ENCODE results near the gene ATXN1L.
"Not testable (repeated sequence)": the region's sequence is repeated elsewhere in the genome, so short reads cannot be mapped to it uniquely, and the experiment has no call there.

The ATXN1L gene

DNA sequence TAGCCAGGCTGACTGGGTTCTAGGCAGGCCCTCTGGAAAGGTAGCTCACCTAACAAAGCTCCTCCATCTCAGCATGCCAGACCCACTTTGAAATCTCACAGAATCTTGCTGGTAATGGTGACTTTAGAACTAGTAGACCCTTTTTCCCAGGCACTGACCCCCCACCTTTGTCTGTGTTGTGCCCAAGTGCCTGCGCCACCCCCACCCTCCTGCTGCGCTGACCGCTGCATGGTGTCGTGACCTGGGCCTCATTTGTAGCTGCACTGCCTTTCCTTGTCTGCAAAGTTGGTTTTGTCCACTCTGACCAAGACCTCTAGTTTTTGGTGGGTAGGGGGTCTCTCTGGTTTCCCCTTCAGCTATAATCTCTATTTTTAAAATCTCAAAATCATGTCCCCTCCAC lies 6.8 kb downstream of the ATXN1L start:
- no peak for DNase-seq

DNA sequence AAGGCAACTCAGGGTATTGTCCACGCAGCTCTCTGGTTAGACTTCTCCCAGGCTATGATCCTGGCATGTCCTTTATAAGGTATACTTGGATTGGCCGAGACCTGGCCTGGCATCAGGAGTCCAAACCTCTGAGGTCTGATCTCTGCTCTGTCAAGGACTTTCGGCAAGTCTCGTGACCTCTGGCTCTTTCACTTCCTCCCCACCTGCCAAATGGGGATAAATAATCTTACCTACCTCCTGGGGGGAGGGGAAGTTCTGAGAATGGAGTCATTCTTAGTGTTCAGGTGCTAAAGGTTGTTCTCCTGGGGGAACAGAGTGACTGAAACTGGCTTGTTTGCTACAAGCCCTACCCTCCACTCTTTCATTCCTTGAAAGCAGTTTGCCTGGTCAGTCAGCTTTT lies 7.6 kb downstream of the ATXN1L start:
- DNase-seq = no peak

DNA sequence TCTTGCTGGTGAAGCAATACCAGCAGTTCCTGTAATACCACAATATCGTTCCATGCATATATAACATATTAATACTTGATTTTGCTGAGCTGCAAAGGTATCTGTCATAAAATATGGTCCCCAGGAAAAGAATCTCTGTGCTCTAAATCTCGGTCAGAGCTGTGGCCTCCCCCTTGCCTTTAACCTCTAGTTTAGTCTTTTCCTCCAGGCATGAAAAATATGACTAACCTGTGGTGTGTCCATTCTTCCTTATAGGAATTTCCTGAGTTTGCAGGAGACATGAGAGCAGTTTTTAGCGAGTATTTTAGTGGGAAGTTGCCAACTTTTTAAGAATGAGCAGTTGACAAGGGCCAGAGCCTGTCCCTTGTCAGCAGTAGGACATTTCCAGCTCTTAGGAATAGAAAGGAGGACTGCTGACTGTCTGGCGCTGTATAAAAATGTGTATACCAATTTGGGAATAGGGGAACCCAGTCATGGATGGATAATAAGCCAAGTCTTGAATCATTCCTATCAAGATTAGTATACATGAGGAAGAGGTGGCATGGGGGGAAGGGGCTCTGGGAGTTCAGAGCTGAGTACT lies 8.7 kb downstream of the ATXN1L start:
- DNase-seq = no peak

DNA sequence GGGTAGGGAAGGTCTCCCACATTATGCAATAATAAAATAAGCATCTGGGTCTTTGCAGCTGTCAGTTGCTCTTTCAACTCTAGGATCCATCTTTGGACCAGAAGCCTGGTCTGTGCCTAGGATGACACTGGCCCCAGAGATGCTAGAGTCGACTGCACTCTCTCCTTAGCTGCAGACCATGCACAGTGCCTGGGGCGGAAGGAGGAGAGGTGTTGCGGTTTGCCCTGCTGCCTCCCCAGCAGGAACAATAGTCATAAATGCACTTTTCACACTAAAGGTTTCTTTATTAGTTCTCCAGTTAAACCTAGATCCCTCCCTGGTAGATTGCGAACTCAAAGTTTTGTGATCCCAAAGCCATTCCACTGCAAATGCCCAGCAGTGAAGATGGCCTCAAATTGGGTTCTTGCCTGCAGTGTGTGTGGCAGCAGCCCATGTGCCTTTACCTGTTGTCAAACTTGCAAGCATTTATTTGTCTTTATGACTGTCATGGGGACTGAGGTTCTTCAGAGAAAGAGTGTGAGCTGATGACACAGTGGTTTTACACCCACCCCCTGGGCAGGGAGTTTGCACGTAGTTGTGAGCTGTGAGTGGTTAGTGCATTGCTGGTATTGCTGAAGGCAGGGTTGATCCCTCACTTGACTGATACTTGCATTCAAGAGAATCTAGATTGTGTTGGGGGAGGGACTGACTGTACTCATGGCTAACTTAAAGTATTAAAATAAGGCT lies 10.3 kb downstream of the ATXN1L start:
- DNase-seq = no peak

DNA sequence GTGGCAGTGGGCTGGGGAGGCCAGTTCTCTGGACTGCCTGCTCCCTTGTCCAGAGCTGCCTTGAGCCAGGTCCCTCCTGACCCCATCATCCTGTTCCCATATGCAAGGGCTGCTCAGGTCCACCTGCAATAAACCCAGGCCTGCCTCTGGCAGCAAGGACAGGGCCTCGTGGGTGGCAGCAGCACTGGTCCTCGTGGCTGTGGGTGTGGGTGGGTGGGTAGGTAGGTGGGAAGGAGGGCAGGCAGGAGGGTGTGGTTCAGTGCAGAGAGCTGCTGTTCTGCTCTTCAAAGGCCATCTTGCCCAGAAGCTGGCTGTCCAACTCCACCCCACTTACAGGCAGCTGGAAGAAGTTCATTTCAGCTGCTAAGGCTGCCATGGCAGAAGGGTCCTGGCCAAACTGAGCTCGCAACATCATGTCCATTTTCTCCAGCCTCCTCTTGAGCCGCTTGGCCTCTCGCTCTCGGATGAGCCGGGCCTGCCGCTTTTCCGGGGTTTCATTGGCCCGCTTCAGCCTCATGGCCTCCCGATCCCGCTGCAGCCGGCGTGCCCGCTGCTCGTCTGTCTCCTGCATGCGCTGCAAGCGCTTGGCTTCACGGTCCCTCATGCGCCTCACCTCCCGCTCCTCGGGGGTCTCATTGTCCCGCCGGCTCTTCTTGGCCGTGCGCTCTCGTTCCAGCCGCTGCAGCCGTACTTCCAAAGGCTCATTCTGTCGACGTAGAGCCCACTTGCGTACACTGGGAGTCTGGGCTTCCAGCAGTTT lies 14.2 kb downstream of the ATXN1L start:
- DNase-seq = no peak

- DNase-seq = no peak
These were observed 18.2 kb downstream of the ATXN1L start for GRCh38 chr16:71863995-71864394.

DNA sequence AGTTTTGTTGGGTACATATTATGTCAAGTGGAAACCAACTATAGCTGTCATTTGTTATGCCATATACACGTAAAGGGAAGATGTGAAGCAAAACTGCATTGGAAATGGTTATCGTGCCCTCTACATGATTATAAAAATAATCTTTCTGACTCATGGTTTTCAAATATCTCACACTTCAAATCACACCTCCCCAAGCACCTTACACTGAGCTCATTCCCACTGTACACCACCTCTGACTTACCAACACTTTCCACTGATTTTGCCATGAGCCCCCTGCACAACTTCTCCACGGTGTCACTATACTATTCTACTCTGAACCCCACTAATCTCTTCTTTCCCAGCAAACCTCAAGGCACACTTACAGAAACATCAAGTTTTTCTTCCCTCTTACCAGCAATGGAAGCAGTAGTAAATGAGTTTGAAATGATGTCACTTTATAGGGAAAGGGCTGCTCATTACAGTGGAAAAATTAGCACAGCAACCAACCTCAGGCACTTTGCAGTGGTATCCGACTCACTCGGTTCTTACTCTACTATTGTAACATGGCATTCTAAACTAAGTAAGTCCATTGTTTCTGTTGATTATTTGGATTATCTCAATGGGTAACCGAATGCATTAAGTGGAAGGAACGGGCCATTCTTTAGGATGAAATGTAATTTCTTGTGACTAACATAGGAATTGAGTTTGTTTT lies 19.5 kb downstream of the ATXN1L start:
- no peak for DNase-seq

- not testable (repeated sequence) for DNase-seq
These were observed 21.4 kb downstream of the ATXN1L start for GRCh38 chr16:71867175-71867574.

- DNase-seq = peak; percentile 63
These were observed 22.2 kb downstream of the ATXN1L start for GRCh38 chr16:71867939-71868338.

GRCh38 chr16:71869089-71869488 lies 23.3 kb downstream of the ATXN1L start:
- DNase-seq = no peak

GRCh38 chr16:71870818-71871217 lies 25.0 kb downstream of the ATXN1L start:
- no peak for DNase-seq

DNA sequence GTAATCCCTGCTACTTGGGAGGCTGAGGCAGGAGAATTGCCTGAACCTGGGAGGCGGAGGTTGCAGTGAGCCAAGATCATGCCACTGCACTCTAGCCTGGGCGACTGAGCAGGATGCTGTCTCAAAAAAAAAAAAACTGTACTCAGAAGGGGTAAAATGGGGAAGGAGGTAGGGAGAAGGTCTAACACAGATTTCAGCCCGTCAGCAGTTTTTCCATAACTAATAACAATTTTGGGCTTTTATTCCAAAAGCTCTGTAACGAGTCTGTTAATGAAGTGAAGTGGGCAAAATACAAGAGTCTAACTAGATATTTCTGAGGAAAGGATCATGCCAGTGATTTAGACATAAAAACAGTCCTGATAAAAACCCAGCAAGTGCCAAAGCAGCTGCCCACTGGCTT lies 27.4 kb downstream of the ATXN1L start:
- no peak for DNase-seq

DNA sequence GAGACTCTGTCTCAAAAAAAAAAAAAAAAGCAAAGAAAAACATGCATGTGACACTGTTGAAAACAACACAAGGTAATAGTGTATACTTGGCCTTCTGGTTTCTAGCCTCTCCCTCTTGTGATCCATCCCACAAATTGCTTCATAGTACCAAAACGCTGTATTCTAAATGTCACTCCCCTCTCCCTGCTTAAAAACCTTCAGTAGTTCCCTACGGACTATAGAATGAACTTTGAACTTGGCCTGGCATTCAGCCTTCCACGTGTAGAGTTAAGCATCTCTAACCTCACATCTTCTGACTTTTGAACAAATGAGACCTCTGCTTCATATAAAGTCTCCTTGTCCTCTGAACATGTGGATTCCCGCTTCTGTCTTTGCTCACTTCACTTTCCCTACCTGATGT lies 33.1 kb downstream of the ATXN1L start:
- DNase-seq = no peak

- DNase-seq = no peak
These were observed 34.4 kb downstream of the ATXN1L start for GRCh38 chr16:71880176-71880575.

DNA sequence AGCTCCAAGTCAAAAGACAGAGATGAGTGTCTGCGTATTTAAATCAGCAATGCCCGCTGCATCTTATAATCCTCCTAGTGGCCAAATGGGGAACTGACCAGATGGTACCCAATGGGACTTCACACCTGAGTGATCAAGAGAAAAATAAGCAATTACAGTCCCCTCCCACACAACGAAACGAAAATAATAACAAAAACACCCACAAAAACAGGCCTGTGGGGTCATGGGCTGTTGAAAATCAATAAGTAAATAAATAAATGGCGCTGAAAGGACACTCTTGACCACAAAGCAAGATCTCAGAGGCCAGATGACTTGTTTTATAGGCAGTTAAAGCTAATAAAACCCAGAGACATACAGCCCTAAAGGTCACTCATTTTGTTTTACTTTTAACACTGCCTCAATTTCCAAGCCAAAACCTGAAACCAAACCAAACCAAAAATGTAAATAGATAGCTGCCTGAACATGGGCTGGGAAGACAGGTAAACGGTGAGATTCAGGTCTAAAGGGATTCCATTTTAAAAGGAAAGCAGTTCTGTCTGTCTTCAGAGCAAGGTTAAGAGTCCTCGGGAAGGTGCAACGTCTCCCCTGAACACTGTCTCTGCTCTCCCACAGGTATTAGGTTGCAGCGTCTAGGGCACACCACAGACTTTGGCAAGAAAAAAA lies 36.9 kb downstream of the ATXN1L start:
- peak; percentile 79 for DNase-seq

DNA sequence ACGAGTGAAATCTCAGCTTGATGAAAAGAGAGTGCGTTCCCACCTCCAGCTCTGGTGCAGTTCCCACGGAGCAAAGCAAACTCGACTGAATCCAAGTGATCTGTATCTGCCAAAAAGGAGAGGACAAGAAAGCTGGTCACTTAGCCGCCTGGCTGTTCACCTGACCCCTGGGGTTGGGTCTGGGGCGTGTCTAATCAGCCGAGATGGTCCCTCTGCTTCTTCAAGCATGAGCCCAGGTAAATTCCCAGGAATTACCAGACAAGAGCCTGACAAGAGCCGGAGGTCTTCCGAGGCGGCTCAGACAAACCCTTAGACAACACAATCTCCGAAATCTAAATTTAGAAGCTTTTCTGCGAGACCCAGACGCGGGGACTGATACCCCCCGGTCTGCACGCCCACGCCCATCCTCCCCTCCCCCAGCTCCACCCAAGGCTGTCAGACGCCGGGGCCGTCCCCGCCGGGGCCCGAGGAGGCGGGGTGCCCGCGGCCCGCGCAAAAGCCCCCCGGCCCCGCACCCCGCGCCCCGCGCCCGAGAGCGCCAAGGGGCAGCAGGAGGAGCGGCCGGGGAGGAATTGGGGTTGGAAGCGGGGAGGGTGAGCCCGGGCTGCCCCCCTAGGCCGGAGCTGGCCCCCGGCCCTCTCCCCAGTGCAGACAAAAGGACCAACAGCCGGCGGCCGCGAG lies 37.5 kb downstream of the ATXN1L start:
- DNase-seq = no peak

GRCh38 chr16:71883849-71884638 lies 38.3 kb downstream of the ATXN1L start, which contains the start of gene ZNF821:
Gene ZNF821 (minus strand): TSS chr16:71884182. CDS start chr16:71879946, 4,236 bp downstream.
- peak; percentile 89 for DNase-seq

DNA sequence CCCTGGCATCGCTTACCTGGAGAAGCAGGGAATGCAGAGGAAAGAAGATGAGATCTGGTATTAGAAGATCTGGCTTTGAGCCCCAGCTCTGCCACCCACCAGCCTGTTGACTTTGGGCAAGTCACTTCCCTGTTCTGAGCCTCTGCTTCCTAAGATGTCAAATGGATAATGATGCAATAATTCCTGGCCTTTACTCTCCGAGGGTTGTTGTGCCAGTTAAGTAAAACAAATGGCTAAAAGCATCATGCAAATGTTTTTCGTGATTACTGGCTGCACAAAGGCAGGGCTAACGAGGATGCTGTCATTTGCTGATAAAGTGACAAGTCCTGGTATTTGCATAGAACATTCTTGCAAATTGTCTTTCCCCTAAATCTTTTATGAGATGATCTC lies 39.5 kb downstream of the ATXN1L start:
- no peak for DNase-seq

GRCh38 chr16:71889147-71889546 lies 43.4 kb downstream of the ATXN1L start:
- DNase-seq = no peak

- no peak for DNase-seq
These were observed 48.1 kb downstream of the ATXN1L start for GRCh38 chr16:71893888-71894228.

DNA sequence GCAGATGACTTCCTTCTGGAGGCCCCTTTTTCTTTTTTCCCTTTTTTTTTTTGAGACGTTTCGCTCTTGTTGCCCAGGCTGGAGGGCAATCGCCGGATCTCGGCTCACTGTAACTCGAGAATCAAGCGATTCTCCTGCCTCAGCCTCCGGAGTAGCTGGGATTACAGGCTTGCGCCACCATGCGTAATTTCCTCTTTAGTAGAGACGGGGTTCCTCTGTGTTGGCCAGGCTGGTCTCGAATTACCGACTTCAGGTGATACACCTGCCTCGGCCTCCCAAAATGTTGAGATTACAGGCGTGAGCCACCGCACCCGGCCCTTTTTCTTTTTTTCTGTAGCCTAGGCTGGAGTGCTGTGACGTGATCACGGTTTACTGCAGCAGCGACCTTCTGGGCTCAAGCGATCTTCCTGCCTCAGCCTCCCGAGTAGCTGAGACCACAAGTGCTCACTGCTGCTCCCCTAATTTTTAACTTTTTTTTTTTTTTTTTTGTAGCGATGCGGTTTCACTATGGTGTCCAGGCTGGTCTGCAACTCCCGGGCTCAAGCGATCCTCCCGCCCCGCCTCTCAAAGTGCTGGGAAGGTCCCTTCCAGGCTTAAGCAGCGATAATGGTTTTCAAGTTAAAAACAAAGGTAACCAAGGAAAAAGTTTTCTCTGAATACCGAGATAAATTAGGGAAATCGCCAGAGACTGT lies 48.6 kb downstream of the ATXN1L start:
- peak; percentile 25 for DNase-seq

All from NCI-H1092 (cell line).